Prostate gland (tissue), 2 donors: Measurements from ENCODE around the gene HARS1. TPM values are rescaled to one million over a fixed set of nuclear protein-coding genes. Genes with fewer than 3 reads are reported as not detected.
A peak's percentile ranks its signal among the peaks of the same experiment; 100 is the strongest.
"Not testable (repeated sequence)": the region's sequence is repeated elsewhere in the genome, so short reads cannot be mapped to it uniquely, and the experiment has no call there.

Source experiments
- DNase-seq: peaks from one replicate; pipeline ENCODE4 v3.0.0-alpha.2; 2019; ENCODE audit warnings: low spot score
- H3K27ac ChIP-seq, 2 donors: fragments of 200-600 bp; sonication (generic); 2 replicates each; pipeline ENCODE4 v1.5.1; 2017 to 2019
- H3K27me3 ChIP-seq: fragments of 200-600 bp; sonication (generic); replicated peaks from 2 replicates; pipeline ENCODE4 v1.5.1; 2019; ENCODE audit not compliant: insufficient read depth
- H3K36me3 ChIP-seq, 2 donors: fragments of 200-600 bp; sonication (generic); 1 replicate in 1 of 2; 2 replicates in 1 of 2; pipeline versions ENCODE4 v1.5.1 to v1.8.1; 2017 to 2019
- H3K4me1 ChIP-seq: fragments of 200-600 bp; sonication (generic); replicated peaks from 2 replicates; pipeline ENCODE4 v1.5.1; 2019
- H3K4me3 ChIP-seq, 2 donors: fragments of 200-600 bp; sonication (generic); 2 replicates each; pipeline ENCODE4 v1.5.1; 2017 to 2019
- H3K9me3 ChIP-seq: fragments of 200-600 bp; sonication (generic); 2 replicates; pipeline ENCODE4 v1.5.1; 2017
- CTCF ChIP-seq, 4 experiments: fragments of 200-600 bp in 2 of 4; fragments of 450-650 bp in 2 of 4; sonication (generic) in 2 of 4; IDR thresholded peaks; 1 replicate in 3 of 4; 2 replicates in 1 of 4; pipeline ENCODE4 v1.5.1; 2016 to 2019; ENCODE audit warnings: antibody characterized with exemption in 4 of 4, mild to moderate bottlenecking in 2 of 4, moderate library complexity in 2 of 4
- POLR2A ChIP-seq: fragments of 450-650 bp; IDR thresholded peaks from one replicate; pipeline ENCODE4 v1.6.1; 2016; ENCODE audit warnings: antibody characterized with exemption, mild to moderate bottlenecking
- POLR2AphosphoS5 ChIP-seq: sonication (generic); formaldehyde crosslinking; IDR thresholded peaks from one replicate; pipeline ENCODE4 v1.6.1; 2017; ENCODE audit warnings: antibody characterized with exemption
- WGBS: methylation state at CpG from one replicate; pipeline ENCODE4 v1.1.5; 2018; 5-methylcytosine and 5-hydroxymethylcytosine counted together
- intact Hi-C: fragments of 100-400 bp; cut with DNase I; formaldehyde crosslinking; loops from one replicate; pipeline ENCODE4 v1.14.2; 2022
- total RNA-seq, 2 donors: library from RNA; depleted of rRNA; stranded (reverse); fragments of >200 nt; gene quantifications; one replicate each; pipeline ENCODE4 v1.1.0, GENCODE V29; 2016

Gene HARS1
- total RNA-seq, 2 donors from 2014 or later = 37.3 to 54.3 TPM

GRCh38 chr5:140642718-140643117, 48.5 kb downstream of the HARS1 start:
- no peak overlapping the region for H3K4me3 ChIP-seq
- H3K27ac ChIP-seq = no peak overlapping the region
- H3K27me3 ChIP-seq = no peaks in the 10 kb centered on the region
- peaks cover 8% of the 10 kb centered on the region for H3K4me1 ChIP-seq
- DNase-seq = no peak
- peaks cover 0 to 6% of the 10 kb centered on the region in 2 donors for H3K36me3 ChIP-seq
- H3K9me3 ChIP-seq = no peaks in the 10 kb centered on the region
- intact Hi-C loops = no loop called here
- WGBS = 51% methylated on average over 3 of the region's 3 CpGs
- TF ChIP-seq POLR2AphosphoS5 (no peak), POLR2A (no peak), CTCF (IDR thresholded peaks at IDR 0.05) (no peak)

- H3K9me3 ChIP-seq = no peaks in the 10 kb centered on the region
- no peaks in the 10 kb centered on the region for H3K27me3 ChIP-seq
- H3K4me3 ChIP-seq = no peak overlapping the region
- no peak for DNase-seq
- H3K4me1 ChIP-seq = peaks cover 7% of the 10 kb centered on the region
- WGBS = 85% methylated on average over 8 of the region's 8 CpGs
- intact Hi-C loops = no loop called here
- TF ChIP-seq POLR2AphosphoS5 (no peak), POLR2A (no peak), CTCF (IDR thresholded peaks at IDR 0.05) (no peak)
- H3K27ac ChIP-seq = no peak overlapping the region
- H3K36me3 ChIP-seq = peaks cover 0 to 6% of the 10 kb centered on the region in 2 donors
These were observed 49.5 kb downstream of the HARS1 start for GRCh38 chr5:140641716-140642115.

DNA sequence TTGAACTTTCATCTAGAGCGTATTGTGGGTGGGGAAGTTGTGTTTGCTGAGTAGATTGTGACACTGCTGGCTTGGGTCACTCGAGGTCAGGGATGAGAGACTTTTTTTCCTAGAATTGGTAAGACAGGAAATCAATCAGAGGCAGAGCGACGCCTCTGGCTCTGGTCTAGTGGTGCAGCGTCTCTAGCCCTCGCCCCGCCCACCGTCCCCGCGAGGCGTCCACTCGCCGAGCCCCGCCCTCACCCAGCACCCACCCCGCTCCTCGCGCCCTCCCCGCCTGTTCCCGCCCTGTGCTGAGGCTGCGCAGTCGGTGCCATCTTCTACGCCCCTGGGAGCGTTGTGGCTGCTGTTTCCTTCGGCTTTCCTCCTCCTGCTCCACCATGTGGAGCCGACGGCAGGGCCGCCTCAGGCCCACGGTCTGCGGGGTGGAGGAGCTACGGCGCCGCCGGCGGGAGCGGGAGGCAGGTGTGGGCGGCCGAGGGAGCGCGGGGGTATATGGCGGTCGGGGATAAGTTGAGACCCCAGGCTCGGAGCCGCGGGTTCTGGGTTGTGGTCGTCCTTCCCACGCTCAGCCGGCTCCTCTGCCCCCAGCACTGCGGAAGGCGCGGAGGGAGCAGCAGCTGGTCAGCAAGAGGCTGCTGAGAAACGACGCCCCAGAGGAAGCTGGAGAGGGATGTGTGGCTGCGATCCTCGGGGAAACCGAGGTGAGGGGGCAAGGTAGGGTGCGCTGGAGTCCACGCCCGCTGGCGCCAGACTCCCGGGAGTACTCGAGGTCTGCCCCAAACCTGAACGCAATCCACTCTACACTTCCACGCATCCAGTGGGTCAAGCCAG, 51.8 kb downstream of the HARS1 start, which contains the start of gene TMCO6:
TSS of gene TMCO6 (plus strand) at position 304 of the 834 bp plus-strand sequence. CDS start at position 381, 77 bp downstream.
- no peaks in the 10 kb centered on the region for H3K9me3 ChIP-seq
- WGBS = under 1% methylated on average over 51 of the region's 63 CpGs
- H3K27me3 ChIP-seq = no peaks in the 10 kb centered on the region
- H3K4me1 ChIP-seq = no peaks in the 10 kb centered on the region
- peak; percentile 89 for TF ChIP-seq POLR2AphosphoS5
- TF ChIP-seq CTCF (IDR thresholded peaks at IDR 0.05) = peak; percentile 24 to 66 (median 57)
- peak; percentile 83 for TF ChIP-seq POLR2A
- DNase-seq = peak; percentile 97
- peak within 1 kb of the TSS; percentile 84 to 85 for H3K27ac ChIP-seq
- peak within 1 kb of the TSS; percentile 58 to 68 for H3K4me3 ChIP-seq
- peaks cover 0 to 3% of the 10 kb centered on the region in 2 donors for H3K36me3 ChIP-seq
- intact Hi-C loops = loop anchor here (5.0 to 10.0 kb wide), 3 partner anchors 92 to 265 kb away; partner anchors contain the start of genes ANKHD1 and EIF4EBP3

DNA sequence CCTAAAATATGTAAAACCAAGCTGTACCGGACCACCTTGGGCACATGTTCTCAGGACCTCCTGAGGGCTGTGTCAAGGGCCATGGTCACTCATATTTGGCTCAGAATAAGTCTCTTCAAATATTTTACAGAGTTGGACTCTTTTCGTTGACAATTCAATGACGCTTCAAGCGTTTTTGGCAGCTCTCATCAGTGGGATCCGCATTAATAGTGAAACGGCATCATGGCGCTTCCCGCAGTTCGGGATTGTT, 52.3 kb downstream of the HARS1 start:
- peak overlapping the region; percentile 84 to 85 for H3K27ac ChIP-seq
- H3K27me3 ChIP-seq, H3K4me1 ChIP-seq, H3K36me3 ChIP-seq, H3K9me3 ChIP-seq, DNase-seq: not testable (repeated sequence)
- peak overlapping the region; percentile 58 to 68 for H3K4me3 ChIP-seq
- intact Hi-C loops = loop anchor here (5.0 to 10.0 kb wide), 3 partner anchors 92 to 264 kb away; partner anchors contain the start of genes ANKHD1 and EIF4EBP3
- 16% methylated on average over 9 of the region's 9 CpGs for WGBS

GRCh38 chr5:140637371-140638100, 53.6 kb downstream of the HARS1 start:
- H3K9me3 ChIP-seq = no peaks in the 10 kb centered on the region
- H3K27me3 ChIP-seq = no peaks in the 10 kb centered on the region
- DNase-seq = no peak
- no peaks in the 10 kb centered on the region for H3K36me3 ChIP-seq
- H3K4me3 ChIP-seq = no peak overlapping the region
- 77% methylated on average over 10 of the region's 10 CpGs for WGBS
- TF ChIP-seq CTCF (IDR thresholded peaks at IDR 0.05) (no peak), POLR2AphosphoS5 (no peak), POLR2A (no peak)
- H3K27ac ChIP-seq = no peak overlapping the region
- intact Hi-C loops = loop anchor here (5.0 to 10.0 kb wide), 3 partner anchors 90 to 263 kb away; partner anchors contain the start of genes ANKHD1 and EIF4EBP3
- no peaks in the 10 kb centered on the region for H3K4me1 ChIP-seq
